Activated CD4-positive, alpha-beta T cell treated with anti-CD3 and anti-CD28 coated beads, Interleukin-2, amount 50 U/mL, for 16 hours (primary cell): ENCODE results near the gene PSMG4.

Experiments
- DNase-seq: peaks from one replicate; pipeline ENCODE4 v3.0.0-alpha.2; 2020

Gene PSMG4

GRCh38 chr6:3312604-3313231, 54.0 kb downstream of the PSMG4 start:
- no peak for DNase-seq

GRCh38 chr6:3314176-3314575, 55.4 kb downstream of the PSMG4 start:
- DNase-seq = no peak

GRCh38 chr6:3314621-3315467, 56.1 kb downstream of the PSMG4 start:
- DNase-seq = no peak

GRCh38 chr6:3315841-3316240, 57.1 kb downstream of the PSMG4 start:
- no peak for DNase-seq

GRCh38 chr6:3316331-3316730, 57.6 kb downstream of the PSMG4 start:
- no peak for DNase-seq

- DNase-seq = no peak
Observed at GRCh38 chr6:3316818-3317217, 58.1 kb downstream of the PSMG4 start.
